BE2C (cell line): Measurements from ENCODE around the gene MVB12B.

Experiments used
- DNase-seq: peaks from one replicate; pipeline ENCODE4 v3.0.0-alpha.2; 2020
- H3K27me3 ChIP-seq: fragments of 250-450 bp; sonication (Bioruptor Pico); 2 replicates; pipeline ENCODE4 v1.5.1; 2020; ENCODE audit warnings: mild to moderate bottlenecking
- H3K36me3 ChIP-seq: fragments of 250-450 bp; sonication (Bioruptor Pico); 2 replicates; pipeline ENCODE4 v1.5.1; 2020; ENCODE audit warnings: mild to moderate bottlenecking
- H3K4me1 ChIP-seq: fragments of 250-450 bp; sonication (Bioruptor Pico); 2 replicates; pipeline ENCODE4 v1.5.1; 2020
- H3K4me3 ChIP-seq: 2 replicates; pipeline ENCODE4 v1.5.1; 2011; ENCODE audit warnings: low read depth, low read length
- H3K9me3 ChIP-seq: fragments of 250-450 bp; sonication (Bioruptor Pico); 2 replicates; pipeline ENCODE4 v1.5.1; 2020
- CTCF ChIP-seq: IDR thresholded peaks from 2 replicates; pipeline ENCODE4 v1.5.1; 2012; ENCODE audit warnings: mild to moderate bottlenecking, low read depth, low read length

Gene MVB12B

GRCh38 chr9:126379661-126380360 is 53.2 kb downstream of the MVB12B start:
- H3K4me3 ChIP-seq: no peak overlapping the region
- no peak for DNase-seq
- no peak for TF ChIP-seq CTCF
- no peaks in the 10 kb centered on the region for H3K9me3 ChIP-seq
- H3K36me3 ChIP-seq: no peaks in the 10 kb centered on the region
- H3K27me3 ChIP-seq: no peaks in the 10 kb centered on the region
- H3K4me1 ChIP-seq: peaks cover 3% of the 10 kb centered on the region; the same call in 1 of the 2 replicates

- Histone ChIP-seq H3K36me3 (no peaks in the 10 kb centered on the region), H3K4me3 (no peak overlapping the region), H3K27me3 (no peaks in the 10 kb centered on the region), H3K9me3 (no peaks in the 10 kb centered on the region), H3K4me1 (peaks cover 3% of the 10 kb centered on the region; the same call in 1 of the 2 replicates)
- no peak for TF ChIP-seq CTCF
- DNase-seq: no peak
Observed at GRCh38 chr9:126380447-126380846, 53.8 kb downstream of the MVB12B start.

- peaks cover 1% of the 10 kb centered on the region; the same call in 1 of the 2 replicates for H3K4me1 ChIP-seq
- no peaks in the 10 kb centered on the region for H3K36me3 ChIP-seq
- H3K27me3 ChIP-seq: no peaks in the 10 kb centered on the region
- no peak for TF ChIP-seq CTCF
- H3K9me3 ChIP-seq: no peaks in the 10 kb centered on the region
- no peak overlapping the region for H3K4me3 ChIP-seq
- no peak for DNase-seq
Observed at GRCh38 chr9:126381195-126381594, 54.6 kb downstream of the MVB12B start.

- no peak for TF ChIP-seq CTCF
- Histone ChIP-seq H3K27me3 (no peaks in the 10 kb centered on the region), H3K36me3 (no peaks in the 10 kb centered on the region), H3K4me1 (no peaks in the 10 kb centered on the region), H3K9me3 (no peaks in the 10 kb centered on the region), H3K4me3 (no peak overlapping the region)
- DNase-seq: no peak
Observed at GRCh38 chr9:126383406-126384046, 56.9 kb downstream of the MVB12B start.

GRCh38 chr9:126384926-126385325 is 58.3 kb downstream of the MVB12B start:
- Histone ChIP-seq H3K27me3 (no peaks in the 10 kb centered on the region), H3K9me3 (no peaks in the 10 kb centered on the region), H3K36me3 (no peaks in the 10 kb centered on the region)

More at GRCh38 chr9:126384926-126385325, 58.3 kb downstream of the MVB12B start:
- Histone ChIP-seq H3K4me3 (no peak overlapping the region), H3K4me1 (no peaks in the 10 kb centered on the region)
- no peak for TF ChIP-seq CTCF
- no peak for DNase-seq
